GM19468 (cell line): ENCODE measurements around the gene PRM3.

Experiments
- ATAC-seq: cut with Tn5 transposase; IDR thresholded peaks from one replicate; pipeline ENCODE4 v1.9.1; 2021; ENCODE audit warnings: mild to moderate bottlenecking, moderate library complexity, moderate number of reproducible peaks; ENCODE audit not compliant: unreplicated experiment; ENCODE audit errors: extremely low read depth

The PRM3 gene, protein sequence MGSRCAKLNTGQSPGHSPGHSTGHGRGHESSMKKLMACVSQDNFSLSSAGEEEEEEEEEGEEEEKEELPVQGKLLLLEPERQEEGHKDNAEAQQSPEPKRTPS

DNA sequence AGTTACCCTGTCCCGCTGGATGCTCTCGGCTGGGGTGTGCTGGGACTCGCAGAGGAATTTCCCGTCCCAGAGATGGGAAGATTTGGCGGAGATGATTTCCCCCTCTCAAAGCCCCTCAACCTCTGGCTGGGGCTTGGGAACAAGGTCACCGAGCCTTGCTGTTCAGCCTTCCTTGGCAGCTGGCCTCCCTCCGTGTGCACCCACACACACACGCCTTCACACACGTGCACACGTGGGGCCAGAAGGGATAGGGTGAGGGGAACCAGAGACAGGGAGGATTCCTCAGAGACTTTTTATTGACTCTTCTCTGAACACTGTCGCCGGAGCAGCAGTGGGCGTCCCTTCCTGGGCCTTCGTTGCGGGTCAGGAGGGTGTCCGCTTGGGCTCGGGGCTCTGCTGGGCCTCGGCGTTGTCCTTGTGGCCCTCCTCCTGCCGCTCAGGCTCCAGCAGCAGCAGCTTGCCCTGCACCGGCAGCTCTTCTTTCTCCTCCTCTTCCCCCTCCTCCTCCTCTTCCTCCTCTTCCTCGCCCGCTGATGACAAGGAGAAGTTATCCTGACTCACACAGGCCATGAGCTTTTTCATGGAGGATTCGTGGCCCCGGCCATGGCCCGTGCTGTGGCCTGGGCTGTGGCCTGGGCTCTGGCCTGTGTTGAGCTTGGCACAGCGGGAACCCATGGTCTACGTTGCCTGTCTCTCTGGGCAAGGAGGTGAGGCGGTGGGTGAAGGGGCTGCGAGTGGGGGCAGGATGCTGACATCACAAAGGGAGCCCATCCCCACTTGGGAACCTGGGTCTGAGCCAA is at the start of gene PRM3:
TSS of gene PRM3 (minus strand) at position 709 of the 800 bp plus-strand sequence. CDS start at position 675, 34 bp downstream.
- ATAC-seq: no peak

GRCh38 chr16:11322823-11323222 is 49.4 kb upstream of the PRM3 start:
- no peak for ATAC-seq

DNA sequence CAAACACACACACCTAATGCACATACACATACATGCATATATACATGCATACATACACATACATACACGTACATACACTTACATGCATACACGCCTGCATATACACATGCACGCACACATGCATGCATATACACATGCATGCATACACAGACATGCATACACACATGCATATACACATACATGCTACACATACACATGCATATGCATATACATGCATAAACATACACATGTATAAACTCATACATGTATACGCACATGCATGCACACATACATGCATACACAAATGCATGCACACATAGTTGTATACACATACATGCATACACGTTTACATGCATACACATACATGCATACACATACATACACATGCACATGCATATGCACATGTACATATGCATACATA is 48.2 kb upstream of the PRM3 start:
- no peak for ATAC-seq

DNA sequence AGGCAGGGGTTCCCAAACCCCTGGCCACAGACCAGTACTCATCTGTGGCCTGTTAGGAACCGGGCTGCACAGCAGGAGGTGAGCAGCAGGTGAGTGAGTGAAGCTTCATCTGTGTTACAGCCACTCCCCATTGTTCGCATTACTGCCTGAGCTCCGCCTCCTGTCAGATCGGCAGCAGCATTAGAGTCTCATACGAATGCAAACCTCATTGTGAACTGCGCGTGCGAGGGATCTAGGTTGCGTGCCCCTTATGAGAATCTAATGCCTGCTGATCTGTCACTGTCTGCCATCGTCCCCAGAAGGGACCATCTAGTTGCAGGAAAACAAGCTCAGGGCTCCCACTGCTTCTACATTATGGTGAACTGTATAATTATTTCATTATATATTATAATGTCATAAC is 46.7 kb upstream of the PRM3 start:
- no peak for ATAC-seq

GRCh38 chr16:11319529-11320146 is 46.2 kb upstream of the PRM3 start:
- no peak for ATAC-seq

DNA sequence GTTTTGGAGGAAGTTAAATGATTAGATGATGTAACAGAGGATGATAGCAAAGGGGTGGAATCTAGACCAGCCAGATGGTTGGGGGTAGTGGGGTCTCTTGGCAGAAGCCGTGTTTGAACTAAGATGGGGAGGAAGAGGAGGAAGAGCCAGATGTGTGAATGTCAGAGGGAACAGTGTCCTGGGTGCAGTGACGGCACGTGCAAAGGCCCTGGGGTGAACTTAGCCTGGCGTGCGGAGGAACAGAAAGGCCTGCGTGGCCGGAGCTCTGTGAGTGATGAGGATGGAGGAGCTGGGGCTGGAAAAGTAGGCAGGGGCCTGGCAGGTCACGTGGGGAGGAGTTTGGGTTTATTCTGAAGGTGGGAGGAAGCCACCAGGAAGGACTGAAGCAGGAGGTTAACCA is 45.4 kb upstream of the PRM3 start:
- ATAC-seq: no peak

- ATAC-seq: no peak
Measured at GRCh38 chr16:11316331-11317015, 43.0 kb upstream of the PRM3 start.

GRCh38 chr16:11315510-11315909 is 42.1 kb upstream of the PRM3 start:
- no peak for ATAC-seq

DNA sequence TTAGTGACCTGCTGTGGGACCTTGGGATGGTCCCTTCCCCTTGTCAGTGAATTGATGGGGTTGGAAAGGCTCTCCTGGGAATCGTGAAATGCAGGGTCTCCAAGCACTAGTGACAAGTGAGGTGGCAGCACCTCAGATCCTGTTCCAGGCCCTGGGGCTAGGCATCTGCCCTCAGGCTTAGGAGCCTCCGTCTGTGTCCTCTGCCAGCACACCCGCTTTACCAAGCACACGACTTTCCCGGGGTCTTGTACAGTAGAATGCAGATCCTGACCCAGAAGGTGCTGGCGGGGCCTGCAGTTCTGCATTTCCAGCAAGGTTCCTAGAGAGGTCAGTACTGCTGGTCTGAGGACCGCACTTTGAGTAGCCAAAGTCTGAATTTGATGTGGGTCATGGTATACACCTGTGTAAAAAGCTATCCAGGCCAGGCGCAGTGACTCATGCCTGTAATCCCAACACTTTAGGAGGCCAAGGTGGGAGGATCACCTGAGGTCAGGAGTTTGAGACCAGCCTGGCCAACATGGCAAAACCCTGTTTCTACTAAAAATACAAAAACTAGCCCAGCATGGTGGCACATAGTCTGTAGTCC is 41.0 kb upstream of the PRM3 start:
- ATAC-seq: no peak

DNA sequence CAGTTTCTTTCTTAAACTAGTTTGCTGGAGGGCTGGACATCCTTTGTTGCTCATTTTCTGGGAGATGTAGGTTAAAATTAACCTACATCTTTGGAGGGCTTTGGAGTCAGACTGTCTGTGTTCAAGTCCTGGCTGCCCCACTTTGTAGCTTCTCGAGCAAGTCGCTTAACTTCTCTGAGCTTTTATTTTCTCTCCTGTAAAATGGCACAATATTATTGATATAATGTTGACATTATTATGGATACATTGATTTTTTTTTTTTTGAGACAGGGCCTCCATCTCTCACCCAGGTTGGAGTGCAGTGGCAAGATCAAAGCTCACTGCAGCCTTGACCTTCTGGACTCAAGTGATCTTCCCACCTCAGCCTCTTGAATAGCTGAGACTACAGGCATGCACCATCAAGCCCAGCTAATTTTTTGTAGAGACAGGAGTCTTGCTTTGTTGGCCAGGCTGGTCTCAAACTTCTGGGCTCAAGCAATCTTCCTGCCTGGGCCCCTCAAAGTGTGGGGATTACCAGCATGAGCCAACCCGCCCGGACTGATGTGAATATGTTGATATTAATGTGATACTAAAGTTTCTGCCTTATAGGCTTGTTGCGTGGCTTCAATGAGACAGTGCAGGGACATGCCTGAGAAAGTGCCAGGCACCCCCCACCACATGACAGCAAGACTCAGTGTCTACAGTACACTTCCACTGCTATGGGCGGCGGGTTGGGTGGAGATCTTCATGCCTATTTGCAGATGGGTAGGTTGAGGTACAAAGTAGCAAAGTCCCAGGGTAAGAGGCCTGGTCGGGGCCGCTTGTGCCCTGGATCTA is 40.3 kb upstream of the PRM3 start:
- no peak for ATAC-seq

GRCh38 chr16:11312718-11313492 is 39.5 kb upstream of the PRM3 start:
- ATAC-seq: no peak

- no peak for ATAC-seq
Measured at GRCh38 chr16:11310997-11311561, 37.6 kb upstream of the PRM3 start.

GRCh38 chr16:11310634-11310977 is 37.2 kb upstream of the PRM3 start:
- ATAC-seq: no peak

DNA sequence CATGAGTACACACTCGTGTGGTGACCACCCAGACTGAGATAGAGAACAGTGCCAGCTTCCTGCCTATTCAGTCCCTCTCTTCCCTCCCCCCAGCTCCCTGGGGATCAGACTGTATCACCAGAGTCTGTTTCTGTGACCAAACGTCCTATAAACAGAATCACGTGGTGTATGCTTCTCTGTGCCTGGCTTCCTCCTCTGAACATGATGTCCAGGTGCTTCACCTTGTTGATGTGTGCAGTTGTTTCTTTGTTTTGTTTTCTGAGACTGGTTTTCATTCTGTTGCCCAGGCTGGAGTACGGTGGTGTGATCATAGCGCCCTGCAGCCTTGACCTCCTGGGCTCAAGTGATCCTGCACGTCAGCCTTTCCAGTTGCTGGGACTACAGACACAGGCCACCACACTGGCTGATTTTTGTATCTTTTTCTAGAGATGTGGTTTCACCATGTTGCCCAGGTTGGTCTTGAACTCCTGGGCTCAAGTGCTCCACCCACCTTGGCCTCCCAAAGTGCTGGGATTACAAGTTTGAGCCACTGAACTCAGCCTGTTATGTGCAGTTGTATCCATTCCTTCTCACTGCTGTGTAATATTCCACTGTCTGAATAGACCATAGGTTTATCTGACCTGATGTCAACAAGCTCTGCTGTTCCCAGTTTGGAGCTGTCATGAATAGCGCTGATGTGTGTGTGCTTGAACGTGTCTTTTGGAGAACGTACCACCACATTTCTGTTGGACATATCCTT is 36.6 kb upstream of the PRM3 start:
- peak; percentile 26 for ATAC-seq

DNA sequence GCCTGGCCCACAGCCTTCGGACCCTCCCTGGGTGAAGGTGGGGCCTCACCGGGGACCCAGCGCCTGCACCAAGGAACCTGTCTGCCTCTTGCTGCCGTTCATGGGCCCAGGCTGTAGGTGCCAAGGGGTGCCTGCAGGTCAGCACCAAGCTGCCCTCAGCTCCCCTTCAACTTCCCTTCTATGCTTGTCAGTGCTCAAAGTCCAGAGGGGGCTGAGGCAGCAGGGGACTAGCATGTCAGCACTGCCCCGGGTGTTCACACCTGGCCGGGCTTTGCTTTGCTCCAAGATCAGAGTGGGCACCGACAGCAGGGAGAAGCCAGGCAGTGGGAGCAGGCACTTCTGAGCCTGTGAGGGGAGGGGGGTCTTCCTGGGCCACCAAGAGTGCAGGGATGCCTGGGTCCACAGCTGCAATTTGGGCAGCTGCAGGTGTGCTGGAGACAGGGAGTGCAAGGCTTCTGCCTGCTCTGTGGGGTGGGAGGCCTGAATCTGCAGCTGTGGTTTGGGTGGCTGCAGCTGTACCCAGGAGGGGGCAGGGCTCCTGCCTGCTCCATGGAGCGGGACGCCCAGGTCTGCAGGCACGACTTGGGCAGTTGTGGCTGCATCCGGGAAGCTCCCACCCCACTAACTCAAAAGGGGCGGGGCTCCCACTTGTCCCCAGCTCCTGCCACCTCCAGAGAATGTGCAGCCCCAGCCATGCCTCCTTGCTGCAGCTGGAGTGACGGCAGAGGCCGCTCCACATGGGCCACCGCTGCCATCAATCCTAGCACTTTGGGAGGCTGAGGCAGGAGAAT is 35.3 kb upstream of the PRM3 start:
- ATAC-seq: no peak

- ATAC-seq: no peak
Measured at GRCh38 chr16:11307639-11308492, 34.4 kb upstream of the PRM3 start.
